GOT3 (cell line): ENCODE measurements around the gene SPECC1.
A peak's percentile ranks its signal among the peaks of the same experiment; 100 is the strongest.
"Not testable (repeated sequence)": the region's sequence is repeated elsewhere in the genome, so short reads cannot be mapped to it uniquely, and the experiment has no call there.

Experiments used
- DNase-seq: peaks from one replicate; lab custom pipeline; 2025; ENCODE audit warnings: mixed read lengths; lab: John Stamatoyannopoulos, UW

SPECC1 gene

DNA sequence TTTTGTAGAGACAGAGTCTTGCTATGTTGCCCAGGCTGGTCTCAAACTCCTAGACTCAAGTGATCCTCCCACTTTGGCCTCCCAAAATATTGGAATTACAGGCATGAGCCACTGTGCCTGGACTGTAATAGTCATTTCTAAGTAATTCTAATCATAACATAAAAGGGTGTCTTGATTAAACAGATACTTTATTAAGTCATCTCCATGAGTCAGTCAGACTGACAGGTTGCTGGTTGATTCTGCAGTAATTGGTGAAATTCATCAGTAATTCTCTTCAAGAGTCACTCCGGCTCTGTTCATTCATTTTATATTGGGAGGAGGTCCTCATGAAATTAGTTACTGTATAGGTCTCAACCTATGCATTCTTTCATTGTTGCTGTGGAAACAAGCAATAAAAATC is 85.6 kb downstream of the SPECC1 start:
- DNase-seq = no peak

DNA sequence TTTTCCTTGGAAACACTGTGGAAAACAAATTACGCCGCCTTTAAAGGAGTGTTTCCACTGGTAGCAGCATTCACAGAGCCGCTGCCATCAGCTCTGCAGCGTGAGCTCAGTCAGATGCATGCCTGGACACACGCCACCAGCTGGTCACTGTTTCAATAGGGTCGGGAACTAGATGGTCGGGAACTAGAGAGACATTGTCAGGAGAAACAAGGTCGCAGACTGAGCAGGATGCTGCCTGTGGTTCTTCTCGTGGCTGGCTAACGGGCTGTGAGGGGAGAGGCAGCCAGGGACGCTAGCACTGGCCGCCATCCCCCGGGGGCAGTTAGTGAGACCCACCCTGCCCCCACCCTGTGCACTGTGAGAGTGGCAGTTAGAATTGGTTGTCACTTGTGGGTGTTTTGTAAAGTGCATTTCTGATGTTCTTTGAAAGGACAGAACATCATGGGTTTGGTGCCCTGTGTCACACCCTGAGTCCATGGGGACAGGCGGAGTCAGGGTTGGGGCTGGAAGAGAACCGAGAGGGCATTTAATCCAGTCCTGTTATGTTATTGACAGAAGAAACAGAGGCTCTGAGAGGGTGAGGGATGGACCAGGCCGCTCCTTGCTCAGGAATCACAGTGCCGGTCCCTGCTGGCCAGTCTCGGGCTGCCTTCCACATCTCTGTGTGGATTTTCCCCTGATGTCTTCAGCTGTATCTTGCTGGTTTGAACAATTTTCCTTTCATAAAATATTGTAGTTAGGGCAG is 86.3 kb downstream of the SPECC1 start:
- DNase-seq = no peak

DNA sequence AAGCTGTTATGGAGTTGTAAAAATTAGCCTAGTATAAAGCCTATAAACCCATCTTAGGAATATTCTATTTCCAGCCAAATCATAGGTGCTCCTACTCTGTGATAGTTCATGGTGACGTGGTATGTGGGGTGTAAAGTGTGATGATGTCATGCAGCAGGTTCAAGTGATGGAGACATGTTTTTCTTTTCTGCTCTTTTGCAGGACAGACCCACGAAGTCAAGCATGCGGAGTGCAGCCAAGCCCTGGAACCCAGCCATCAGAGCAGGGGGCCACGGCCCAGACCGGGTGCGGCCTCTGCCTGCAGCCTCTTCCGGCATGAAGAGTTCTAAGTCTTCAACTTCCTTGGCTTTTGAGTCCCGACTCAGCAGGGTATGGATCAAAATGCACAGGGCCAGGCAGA is 87.3 kb downstream of the SPECC1 start:
- DNase-seq = no peak

DNA sequence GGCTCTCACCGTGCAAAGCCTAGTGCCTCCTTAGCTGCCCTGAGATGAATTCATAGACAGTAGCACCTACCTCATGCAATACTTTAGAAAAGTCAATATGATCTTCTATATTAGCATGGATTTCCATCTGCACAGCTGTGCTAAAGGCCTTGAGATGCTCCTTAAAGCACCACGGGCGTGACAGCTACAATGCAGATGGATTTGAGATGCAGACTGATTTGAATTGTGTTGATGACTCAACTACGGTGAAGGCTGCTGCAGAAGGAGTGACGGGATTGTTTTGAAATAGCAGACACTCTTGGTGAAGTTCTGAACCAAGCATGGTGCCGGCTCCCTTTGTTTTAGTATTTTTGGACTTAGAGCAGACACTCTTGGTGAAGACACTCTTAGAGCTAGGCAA is 88.2 kb downstream of the SPECC1 start:
- DNase-seq = no peak

DNA sequence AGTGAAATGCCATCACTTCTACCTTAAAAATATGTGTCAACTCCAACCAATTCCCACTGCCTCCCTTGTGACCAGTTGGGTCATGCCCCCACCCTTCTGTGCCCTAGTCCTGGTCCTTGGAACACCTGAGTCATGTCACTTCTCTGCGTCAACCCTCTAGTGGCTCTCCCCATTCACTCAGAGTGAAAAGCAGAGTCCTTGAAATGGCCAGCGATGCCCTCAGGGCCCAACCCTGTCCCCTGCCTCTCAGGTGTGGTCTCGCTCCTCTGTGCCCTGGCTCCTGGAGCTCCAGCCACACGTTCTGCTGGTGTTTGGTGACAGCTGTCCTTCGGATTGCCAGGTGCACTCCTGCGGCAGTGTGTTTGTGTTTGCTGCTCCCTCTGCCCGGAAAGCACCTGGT is 89.2 kb downstream of the SPECC1 start:
- DNase-seq = no peak

DNA sequence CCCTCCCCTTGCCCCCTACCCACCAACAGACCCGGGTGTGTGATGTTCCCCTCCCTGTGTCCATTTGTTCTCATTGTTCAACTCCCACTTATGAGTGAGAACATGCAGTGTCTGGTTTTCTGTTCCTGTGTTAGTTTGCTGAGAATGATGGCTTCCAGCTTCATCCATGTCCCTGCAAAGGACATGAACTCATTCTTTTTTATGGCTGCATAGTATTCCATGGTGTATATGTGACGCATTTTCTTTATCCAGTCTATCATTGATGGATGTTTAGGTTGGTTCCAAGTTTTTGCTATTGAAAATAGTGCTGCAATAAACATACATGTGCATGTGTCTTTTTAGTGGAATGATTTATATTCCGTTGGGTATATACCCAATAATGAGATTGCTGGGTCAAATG is 91.6 kb downstream of the SPECC1 start:
- DNase-seq = not testable (repeated sequence)

DNA sequence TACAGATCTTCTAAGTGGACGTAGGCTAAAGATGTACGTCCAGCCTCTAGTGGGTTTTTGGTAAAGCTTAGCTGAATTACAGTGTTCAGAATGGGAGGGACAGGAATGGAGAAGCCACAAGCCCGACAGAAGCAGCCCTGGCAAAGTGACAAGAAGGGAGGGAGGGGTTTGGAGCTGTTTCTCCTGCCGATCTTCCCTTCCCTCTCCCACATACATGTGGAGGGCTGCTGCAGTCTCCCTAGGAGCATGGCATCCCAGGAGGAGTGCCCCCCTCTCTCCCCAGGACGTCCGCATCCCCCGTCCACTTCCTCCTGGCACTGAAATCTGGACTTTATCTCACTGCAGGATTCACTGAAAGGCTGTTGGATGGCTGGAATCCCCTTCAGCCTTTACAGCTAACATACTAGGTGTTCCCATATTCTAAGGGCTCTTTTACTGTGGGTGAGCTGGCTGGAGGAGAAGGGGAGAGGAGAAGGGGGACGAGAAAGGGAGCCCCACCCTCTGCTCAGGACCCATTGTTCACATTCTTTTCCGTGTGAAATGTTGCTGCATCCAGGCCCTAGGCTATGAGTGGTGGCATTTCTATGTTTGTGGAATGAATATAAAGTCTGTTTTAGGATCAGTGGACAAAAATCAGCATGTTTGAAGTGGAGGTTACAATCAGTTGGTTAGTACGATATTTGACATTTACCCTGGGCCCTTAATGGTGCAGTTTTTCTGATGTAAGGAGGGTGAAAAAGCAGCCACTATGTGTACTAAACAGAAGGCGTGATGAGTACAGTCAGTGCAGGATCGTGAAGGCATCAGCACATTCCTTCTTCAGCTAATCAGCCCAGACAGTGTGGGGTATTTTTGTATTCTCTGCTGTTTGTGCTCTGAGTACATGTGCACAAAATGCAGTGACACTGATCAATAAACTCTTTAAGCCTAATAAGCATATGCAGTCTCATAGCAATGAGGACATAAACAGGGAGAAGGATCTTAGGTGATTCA is 94.6 kb downstream of the SPECC1 start:
- no peak for DNase-seq

DNA sequence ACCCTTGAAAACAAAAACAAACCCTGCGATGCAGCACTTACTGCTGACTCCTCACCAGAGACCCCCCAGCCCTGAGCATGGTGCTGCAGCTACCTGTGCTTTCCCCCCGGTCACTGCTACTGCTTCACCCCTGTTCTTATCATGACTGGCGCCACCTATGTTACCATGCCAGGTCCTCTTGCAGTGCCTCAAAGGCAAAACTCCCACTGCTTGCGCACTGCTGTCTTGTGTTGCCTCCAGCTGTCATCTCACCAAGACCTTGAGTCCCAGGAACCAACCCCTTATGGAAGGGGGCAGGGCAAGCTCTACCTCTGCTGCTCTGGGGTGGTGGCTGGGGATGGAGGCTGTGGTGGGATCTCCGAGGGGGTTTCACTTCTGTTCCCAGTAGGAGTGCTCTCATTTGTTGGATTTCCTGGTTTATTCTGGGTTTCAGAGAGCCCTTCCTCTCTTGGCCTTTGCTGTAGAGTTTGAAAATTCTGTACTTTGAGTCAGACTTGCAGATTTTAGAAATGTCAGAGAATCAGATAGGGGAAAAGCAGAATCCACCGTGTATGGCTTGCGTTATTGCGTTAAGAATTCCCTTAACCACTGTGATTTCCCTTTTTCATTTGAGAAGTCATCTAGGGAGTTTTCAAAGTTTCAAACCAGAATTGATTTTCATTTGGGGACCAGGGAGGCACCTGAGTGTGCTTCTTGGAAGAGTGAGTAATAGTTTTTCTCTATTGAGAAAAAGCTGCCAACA is 96.6 kb downstream of the SPECC1 start:
- DNase-seq = no peak

DNA sequence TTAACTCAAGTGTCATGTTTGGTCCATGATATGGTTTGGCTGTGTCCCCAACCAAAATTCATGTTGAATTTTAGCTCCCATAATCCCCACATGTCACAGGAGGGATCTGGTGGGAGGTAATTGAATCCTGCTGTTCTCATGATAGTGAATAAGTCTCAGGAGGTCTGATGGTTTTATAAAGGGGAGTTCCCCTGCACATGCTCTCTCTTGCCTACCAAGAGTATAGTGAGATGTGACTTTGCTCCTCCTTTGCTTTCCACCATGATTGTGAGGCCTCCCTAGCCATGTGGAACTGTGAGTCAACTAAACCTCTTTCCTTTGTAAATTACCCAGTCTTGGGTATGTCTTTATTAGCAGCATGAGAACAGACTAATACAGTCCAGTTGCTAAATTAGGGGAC is 97.3 kb downstream of the SPECC1 start:
- not testable (repeated sequence) for DNase-seq

DNA sequence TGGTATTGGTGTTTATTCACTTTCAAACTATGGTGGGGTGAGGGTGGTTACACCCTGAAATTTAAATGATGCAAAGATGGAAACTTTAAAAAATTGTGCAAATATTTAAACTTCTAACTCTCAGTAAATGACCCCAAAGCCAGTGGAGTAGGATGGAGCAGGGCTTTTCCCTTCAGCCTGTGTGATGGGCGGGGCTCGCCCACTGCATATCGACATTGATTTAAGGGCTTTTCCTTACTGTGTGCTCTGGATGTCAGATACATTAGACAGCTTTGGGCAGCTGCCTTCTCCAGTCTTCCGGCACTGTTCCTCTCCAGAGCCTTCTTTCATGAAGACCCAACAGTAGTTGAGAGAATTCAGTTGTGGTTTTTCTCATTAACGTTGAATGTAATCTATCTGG is 99.9 kb downstream of the SPECC1 start:
- DNase-seq = no peak

DNA sequence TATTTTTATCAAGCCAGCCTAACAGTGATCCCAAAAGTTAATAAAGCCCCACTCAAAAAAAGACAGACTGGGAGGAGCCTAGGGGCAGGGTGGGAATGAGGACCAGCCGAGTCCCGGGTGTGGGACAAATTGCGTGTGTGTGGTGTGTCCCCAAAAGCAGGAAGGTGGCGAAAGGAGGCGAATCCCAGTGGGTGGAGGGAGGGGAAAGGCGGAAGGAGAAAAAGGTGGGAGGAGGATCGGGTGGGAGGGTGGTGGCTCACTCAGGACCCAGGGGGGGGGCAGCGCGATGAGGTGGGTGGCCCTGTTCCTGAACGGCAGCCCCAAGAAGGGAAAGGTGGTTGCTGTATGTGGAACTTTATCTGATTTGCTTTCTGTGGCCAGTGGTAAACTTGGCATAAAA is 102.4 kb downstream of the SPECC1 start:
- no peak for DNase-seq

DNA sequence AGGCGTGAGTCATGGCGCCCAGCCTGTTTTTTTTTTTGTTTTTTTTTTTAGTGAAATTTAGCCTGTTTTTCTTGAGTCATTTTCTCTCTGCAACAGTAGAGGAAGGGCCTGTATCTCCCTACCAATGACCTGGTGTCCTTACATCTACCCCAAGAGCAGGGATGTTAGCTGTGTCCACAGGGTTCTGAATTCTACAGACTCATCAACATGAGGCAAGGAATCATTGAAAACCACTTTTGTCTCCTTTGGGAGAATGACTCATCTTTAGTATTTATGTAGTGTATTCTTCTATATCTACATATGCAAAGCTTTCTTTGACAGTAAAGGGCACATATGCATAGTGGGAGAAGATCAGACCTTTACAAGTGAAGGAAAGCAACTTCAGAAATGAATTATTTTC is 105.3 kb downstream of the SPECC1 start:
- DNase-seq = no peak

DNA sequence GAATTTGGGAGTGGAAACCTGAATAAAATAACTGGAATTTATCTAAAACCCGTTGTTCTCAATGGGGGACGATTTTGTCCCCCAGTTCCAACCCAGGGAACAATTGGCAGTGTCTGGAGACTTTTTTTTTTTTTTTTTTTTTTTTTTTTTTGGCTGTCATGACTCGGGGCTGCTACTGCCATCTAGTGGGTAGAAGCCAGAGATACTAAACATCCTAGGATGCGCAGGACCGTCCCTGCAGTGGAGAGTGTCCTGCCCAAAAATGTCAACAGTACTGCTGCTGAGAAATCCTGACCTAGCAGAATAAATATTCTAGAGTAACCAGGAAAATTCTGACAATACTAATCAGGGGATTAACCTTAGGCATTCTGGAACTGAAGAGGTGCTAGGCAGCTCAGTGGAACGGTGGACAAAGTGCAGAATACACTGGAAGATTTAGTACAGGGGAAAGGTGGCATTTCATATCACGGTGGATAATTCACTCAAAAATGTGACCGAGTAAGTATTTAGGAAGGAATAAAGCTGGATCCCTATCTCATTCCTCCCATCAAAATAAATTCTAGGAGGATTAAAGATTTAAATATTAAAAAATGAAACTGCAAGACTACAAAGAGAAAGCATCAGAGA is 107.6 kb downstream of the SPECC1 start:
- DNase-seq = no peak

DNA sequence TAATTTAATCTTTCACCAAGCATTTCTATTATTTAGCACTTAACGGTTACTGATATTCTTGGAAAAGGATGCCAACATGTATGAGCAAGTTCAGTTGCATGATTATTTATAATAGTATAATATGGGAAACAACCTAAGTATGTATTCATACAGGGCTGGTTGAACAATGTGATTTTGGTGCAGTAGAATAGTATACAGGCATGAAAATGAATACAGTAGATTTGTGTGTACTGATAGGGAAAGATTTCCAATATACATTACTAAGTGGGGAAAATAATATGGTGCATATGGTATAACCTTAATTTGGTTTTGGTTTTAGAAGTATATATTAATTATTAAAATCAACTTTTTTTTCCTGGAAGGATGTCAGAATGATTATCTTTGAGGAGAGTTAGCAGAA is 109.1 kb downstream of the SPECC1 start:
- no peak for DNase-seq

DNA sequence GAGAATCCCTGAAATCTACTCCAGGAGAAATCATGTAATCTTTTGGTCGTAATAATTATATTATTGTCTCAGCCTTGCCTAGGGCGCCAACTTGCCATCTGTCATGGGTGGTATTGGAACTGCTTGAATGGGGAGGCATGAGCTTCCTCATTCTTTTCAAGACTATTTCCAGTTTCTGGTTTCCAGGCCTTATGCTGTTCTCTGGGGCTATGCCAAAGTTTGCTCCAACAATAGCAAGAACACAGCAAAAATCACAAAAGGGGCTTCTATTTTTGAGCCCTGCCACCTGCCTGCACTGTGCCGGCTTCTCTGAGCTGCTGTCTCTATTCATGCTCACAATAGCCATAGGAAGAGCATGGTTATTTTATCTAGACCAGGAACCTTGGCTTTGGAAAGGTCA is 111.7 kb downstream of the SPECC1 start:
- no peak for DNase-seq

DNA sequence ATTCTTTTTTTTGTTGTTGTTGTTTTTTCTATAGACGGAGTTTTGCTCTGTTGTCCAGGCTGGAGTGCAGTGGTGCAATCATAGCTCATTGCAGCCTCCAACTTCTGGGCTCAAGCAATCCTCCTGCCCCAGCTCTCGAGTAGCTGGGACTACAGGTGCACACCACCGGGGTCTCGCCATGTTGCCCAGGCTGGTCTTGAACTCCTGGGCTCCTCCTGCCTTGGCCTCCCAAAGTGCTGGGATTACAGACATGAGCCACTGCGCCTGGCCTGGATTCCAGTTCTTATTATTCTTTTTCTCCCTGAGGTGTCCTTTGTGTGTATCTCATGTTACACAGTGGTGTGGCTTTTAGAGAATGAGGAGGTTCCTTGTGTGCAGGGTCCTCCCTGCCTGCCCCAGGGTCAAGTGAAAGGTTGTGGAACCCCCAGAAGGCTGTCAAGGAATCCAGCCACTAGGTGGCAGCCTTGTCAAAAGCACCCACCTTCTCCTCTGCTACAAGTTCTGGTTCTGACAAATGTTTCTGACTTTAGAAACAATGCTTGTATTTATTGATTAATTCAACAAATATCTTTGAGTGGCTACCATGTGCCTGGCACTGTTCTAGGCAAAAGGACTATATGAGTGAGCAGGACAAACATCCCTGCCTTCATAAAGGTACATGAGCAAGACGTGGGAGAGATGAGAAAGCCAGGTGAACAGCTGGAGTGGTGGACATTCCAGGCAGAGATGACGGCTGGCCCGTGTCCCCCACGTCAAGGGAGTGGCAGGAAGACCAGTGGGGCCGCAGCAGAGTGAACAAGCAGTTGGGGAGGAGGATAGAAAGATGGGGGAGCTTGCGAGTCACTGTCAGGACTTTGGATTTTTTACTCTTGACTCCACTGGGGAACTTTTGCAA is 112.4 kb downstream of the SPECC1 start:
- DNase-seq = peak; percentile 43

DNA sequence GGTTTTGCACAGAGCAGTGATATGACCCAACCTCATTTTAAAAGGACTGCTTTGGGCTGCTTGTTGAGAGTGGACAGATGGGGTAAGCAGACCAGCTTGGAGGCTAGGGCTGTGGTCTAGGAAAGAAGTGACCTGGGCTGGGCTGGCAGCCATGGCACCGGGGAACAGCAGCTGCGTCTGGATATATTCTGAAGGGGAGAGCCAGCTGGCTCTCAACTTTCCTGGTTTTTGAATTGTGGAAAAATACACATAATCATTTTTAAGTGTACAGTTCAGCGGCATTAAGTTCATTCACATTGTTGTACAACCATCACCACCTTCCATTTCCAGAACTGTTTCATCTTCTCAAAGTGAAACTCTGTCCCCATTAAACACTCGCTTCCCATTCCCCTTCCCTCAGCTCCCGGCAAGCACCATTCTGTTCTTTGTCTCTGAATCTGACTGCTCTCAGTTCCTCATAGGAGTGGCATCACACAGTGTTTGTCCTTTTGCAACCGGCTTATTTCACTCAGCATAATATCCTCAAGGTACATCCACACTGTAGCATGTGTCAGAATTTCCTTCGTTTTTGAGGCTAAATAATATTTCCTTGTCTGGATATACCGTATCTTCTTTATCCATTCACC is 113.2 kb downstream of the SPECC1 start:
- no peak for DNase-seq

DNA sequence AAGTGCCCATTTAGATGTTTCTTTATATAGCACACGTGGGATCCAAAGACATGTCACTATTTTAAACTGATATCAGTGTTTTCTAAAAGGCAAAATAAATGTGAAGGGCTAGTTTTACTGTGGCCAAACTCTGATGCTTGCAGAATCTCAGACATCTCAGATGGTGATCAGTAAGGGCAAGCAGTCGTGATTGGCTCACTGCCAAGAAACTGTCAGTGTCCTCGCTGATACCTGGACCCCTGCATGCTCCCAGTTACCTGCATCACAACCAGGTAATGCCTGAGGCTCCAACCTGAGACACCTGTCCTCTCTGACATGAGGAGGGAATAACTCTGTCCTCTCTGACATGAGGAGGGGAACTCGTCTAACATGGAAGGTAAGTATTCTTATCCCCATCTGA is 114.0 kb downstream of the SPECC1 start:
- DNase-seq = no peak

DNA sequence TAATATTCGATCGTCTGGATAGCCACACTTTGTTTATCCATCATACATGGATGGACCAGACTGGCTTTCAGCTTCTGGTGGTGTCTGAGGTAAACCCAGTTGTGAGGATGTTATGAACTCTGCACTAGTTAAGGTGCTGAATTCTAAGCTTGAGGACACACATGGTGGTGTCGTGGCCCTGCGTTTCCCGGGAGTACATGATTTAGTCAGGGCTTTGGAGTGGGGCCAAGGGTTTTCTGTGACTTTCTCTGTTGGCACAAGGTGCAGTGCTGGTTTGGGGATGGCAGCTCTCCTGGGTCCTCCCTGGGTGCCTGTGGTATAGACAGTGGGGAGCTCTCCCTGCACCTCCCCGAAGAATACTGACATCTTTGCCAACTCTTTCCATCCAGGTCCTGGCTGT is 116.6 kb downstream of the SPECC1 start:
- DNase-seq = no peak

DNA sequence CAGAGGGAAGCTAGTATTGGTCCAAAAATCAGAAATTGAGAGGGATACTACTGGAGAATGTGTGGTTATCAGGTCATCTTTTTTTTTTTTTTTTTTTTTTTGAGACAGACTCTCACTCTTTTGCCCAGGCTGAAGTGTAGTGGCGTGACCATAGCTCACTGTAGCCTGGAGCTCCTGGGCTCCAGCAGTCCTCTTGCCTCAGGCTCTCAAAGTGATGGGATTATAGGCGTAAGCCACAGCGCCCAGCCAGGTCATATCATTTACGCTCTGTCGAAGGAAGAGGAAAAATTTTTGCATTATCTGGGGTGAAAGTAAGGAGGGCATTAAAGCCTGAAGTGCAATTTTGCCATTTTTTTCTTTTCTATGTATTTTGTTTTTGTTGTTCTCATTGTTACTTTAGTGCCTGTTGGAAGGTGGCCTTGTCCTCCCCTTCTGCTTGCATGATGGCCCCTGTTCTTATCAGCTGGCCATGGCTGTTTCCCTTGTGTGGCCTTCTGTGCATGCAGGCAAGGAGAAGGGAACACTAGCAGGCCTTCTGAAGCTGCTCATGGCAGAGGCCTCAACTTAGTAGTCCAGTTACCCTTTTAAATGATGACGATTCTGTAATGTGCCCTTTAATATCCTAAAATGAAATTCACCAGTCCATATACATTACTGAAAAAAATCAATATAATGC is 118.3 kb downstream of the SPECC1 start:
- DNase-seq = no peak
